DMS53 treated with DMSO at 0.1 percent for 48 hours (cell line): ENCODE data around the gene GCLC.
"Not testable (repeated sequence)": the region's sequence is repeated elsewhere in the genome, so short reads cannot be mapped to it uniquely, and the experiment has no call there.

Experiments used
- DNase-seq: peaks from one replicate; lab custom pipeline; 2025; ENCODE audit not compliant: unreplicated experiment; lab: John Stamatoyannopoulos, UW

Gene GCLC

GRCh38 chr6:53495506-53496499, 49.1 kb downstream of the GCLC start:
- DNase-seq: no peak

- DNase-seq: no peak
Measured at GRCh38 chr6:53494076-53494475, 50.8 kb downstream of the GCLC start.

DNA sequence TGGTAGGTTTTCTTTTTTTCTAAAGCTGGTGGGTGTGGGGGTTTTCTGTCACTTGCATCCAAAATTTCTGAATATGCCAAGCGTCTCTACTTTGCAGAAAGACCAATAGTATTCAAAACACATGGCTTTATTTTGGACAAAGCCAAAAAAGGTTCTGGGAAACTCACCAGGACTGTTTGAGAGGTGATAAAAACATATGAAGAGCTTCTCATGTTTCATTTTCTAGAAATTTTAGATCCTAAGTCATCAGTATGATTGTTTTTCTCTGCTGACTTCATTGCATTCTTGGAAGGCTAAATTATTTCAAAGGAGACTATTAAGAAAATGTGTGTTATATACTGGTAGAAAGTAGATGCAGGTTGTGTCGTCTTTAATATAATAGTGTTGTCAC, 51.3 kb downstream of the GCLC start:
- no peak for DNase-seq

GRCh38 chr6:53492860-53493634, 51.9 kb downstream of the GCLC start:
- DNase-seq: peak; percentile 74

- no peak for DNase-seq
Measured at GRCh38 chr6:53487080-53487479, 57.8 kb downstream of the GCLC start.

GRCh38 chr6:53486679-53487078, 58.2 kb downstream of the GCLC start:
- no peak for DNase-seq

DNA sequence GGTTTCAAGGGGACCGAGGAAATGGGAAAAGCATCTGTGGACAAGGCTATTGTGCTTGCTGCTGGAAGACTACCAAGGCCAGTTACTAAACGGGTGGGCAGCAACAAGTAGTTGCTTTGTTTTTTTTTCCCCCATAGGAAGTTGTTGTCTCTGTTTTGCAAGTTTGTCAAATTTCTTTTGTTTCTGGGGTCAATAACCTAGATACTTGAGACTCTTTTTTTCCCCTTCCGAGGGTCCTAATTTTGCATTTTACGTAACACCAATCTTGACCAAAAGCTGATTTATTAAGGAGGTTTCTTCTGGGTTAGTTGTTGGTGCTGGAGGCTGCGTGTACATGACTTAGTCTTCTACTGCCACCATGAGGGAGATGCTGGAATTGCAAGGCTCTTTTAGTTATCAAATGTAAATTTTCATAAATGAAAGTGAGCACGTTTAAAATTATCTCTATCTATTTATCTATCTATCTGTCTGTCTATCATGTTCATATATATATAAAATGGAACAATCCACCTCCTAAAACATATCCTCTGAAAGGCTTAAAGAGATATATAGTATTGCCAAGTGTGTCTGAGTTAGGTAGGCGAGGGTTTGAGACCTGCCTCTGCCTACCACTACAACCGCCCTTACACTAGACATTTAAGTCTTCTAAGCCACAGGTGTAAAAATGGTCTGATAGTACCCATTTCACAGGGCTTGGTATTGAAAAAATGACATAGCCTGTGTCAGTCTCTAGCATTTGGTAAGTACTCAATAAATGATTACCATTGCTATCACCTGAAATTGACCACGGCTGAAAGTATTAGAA, 60.2 kb downstream of the GCLC start:
- DNase-seq: peak; percentile 60

- no peak for DNase-seq
Measured at GRCh38 chr6:53483423-53484353, 61.2 kb downstream of the GCLC start.

DNA sequence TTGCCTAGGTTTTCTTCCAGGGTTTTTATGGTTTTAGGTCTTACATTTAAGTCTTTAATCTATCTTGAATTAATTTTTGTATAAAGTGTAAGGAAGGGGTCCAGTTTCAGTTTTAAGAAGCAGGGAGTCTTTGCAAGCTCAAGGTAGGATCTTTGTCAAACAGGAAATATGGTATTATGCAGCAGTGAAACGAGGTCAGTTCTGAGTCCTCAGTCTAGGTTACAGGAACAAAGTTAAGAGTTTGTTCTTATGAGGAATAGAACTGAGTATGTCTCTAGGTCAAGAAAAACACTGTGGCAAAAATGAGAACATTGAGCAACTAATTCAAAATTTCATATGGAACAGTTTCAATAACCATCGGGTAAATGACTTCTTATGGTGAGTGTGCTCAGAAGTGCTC, 63.6 kb downstream of the GCLC start:
- DNase-seq: no peak

DNA sequence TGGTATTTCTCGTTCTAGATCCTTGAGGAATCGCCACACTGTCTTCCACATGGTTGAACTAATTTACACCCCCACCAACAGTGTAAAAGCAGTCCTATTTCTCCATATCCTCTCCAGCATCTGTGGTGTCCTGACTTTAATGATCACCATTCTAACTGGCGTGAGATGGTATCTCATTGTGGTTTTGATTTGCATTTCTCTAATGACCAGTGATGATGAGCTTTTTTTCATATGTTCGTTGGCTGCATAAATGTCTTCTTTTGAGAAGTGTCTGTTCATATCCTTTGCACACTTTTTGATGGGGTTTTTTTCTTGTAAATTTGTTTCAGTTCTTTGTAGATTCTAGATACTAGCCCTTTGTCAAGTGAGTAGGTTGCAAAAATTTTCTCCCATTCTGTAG, 64.1 kb downstream of the GCLC start:
- not testable (repeated sequence) for DNase-seq

- no peak for DNase-seq
Measured at GRCh38 chr6:53479871-53480270, 65.0 kb downstream of the GCLC start.

DNA sequence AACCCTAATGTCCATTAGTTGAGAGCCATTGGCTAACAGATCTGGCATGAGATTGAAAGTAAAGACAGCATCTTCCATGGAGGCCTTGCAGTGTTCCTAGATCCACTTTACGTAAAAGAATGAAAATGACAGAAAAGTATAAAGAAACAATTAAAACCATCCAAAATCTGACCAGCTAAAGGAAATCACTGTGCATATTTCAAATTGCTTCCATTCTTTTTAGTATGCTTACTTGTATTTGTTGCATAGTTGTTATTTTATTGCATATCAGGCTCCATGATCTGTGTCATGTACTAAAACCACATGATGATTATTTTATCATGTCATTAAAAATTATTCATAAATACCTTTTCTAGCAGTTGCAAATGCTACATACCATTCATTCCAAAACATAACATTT, 67.9 kb downstream of the GCLC start:
- DNase-seq: no peak

GRCh38 chr6:53474010-53474409, 70.9 kb downstream of the GCLC start:
- no peak for DNase-seq

GRCh38 chr6:53469163-53469562, 75.7 kb downstream of the GCLC start:
- no peak for DNase-seq

GRCh38 chr6:53466257-53466656, 78.6 kb downstream of the GCLC start:
- DNase-seq: no peak

DNA sequence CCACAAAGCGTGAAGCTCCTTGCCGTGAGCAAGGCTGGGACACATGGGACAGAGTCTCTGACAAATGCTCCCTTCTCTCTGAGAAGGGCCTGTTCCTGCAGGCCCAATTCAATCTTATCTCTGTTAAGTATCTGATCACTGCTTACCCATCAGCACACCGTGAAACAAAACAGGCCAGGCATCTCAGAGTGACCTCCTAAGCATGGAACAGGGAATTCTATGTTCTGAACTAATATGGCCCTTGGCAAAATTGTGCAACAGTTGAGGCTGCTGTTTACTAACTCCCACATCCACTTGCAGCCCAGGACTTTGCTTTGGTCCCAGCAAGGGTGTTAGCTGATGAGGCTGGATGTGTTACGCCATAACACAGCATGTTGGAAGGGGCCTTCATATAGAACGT, 79.2 kb downstream of the GCLC start:
- no peak for DNase-seq

GRCh38 chr6:53464927-53465460, 79.9 kb downstream of the GCLC start:
- no peak for DNase-seq

GRCh38 chr6:53464483-53464882, 80.4 kb downstream of the GCLC start:
- DNase-seq: no peak

DNA sequence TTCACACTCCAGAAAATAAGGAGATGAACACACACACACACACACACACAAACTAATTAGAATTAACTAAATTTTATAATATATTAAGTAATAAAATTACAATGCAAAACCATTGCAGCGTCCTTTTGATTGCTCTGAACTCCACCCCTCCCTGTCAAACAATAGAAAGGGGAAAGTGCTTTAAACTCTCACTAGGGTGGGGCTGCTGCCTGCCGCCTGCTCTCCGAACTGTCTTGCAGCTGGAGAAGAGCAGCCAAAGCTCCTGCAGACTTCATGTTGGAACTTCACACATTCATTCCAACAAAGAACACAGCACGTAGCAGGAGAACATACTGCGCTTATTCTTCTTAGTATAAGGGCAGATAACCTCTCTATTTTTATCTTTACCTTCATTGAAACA, 83.2 kb downstream of the GCLC start:
- no peak for DNase-seq
